ENCODE results near the gene SULT1E1. TPM values are rescaled to one million over a fixed set of nuclear protein-coding genes. Genes with fewer than 3 reads are reported as not detected.
A peak's percentile ranks its signal among the peaks of the same experiment; 100 is the strongest.

The SULT1E1 gene
- polyA plus RNA-seq, 1 donor (not counting 4 experiments of a cell fraction or from before 2014, with no cell fraction given): 4.6 TPM

- Histone ChIP-seq H3K9ac (ENCODE audit: control insufficient read depth, extremely low read depth, insufficient read depth, low read length) (peak overlapping the region; percentile 15), H3K27me3 (ENCODE audit: control insufficient read depth, extremely low read depth, insufficient read depth, low read length) (no peaks in the 10 kb centered on the region), H3K27ac (ENCODE audit: control insufficient read depth, insufficient read depth, low read length) (peak overlapping the region; percentile 65), H3K36me3 (ENCODE audit: control insufficient read depth in 2 of 2, extremely low read depth in 1 of 2, insufficient read depth in 2 of 2, low read length in 2 of 2) (no peaks in the 10 kb centered on the region), H3K9me1 (ENCODE audit: control insufficient read depth, extremely low read depth, insufficient read depth, low read length) (no peaks in the 10 kb centered on the region), H3K4me3 (ENCODE audit: control insufficient read depth in 2 of 3, extremely low read depth in 1 of 3, insufficient read depth in 2 of 3, low read depth in 1 of 3, low read length in 3 of 3) (peak overlapping the region in 2 of 3 experiments; percentile 28 to 72), H4K20me1 (ENCODE audit: control insufficient read depth, extremely low read depth, insufficient read depth, low read length) (no peaks in the 10 kb centered on the region), H3K79me2 (ENCODE audit: control insufficient read depth, insufficient read depth, low read length) (no peaks in the 10 kb centered on the region), H3K4me1 (ENCODE audit: control insufficient read depth, extremely low read depth, insufficient read depth, low read length) (peaks cover 21% of the 10 kb centered on the region), H3K4me2 (ENCODE audit: control insufficient read depth, extremely low read depth, insufficient read depth, low read depth, low read length) (peak overlapping the region; percentile 85), H3K9me3 (ENCODE audit: control insufficient read depth, low read depth, low read length) (no peaks in the 10 kb centered on the region), H2AFZ (ENCODE audit: control insufficient read depth, low read length) (no peak overlapping the region)
- FAIRE-seq (no peak), DNase-seq (ENCODE audit: low read depth, low spot score) (no peak)
- dilution Hi-C loops (cut with MboI; ENCODE audit: extremely low pct_ligation_motif_present, low sequenced_read_pairs): no loop called here
- TF ChIP-seq CTCF (optimal IDR thresholded peaks at IDR 0.05 in 1 of 3, IDR thresholded peaks at IDR 0.05 in 1 of 3, conservative IDR thresholded peaks at IDR 0.05 in 1 of 3; ENCODE audit: extremely low read depth in 1 of 3, insufficient read depth in 2 of 3, low read length in 3 of 3): no peak
- no peak for TF ChIP-seq EZH2 (IDR thresholded peaks at IDR 0.05; ENCODE audit: low read length)
Observed at GRCh38 chr4:69859140-69859685, 732 bp downstream of the SULT1E1 start.

GRCh38 chr4:69858690-69859089 lies 1.3 kb downstream of the SULT1E1 start:
- no peaks in the 10 kb centered on the region for H3K27me3 ChIP-seq (ENCODE audit: control insufficient read depth, extremely low read depth, insufficient read depth, low read length)
- H3K9ac ChIP-seq (ENCODE audit: control insufficient read depth, extremely low read depth, insufficient read depth, low read length): peak overlapping the region; percentile 57
- FAIRE-seq (peak; percentile 85), DNase-seq (ENCODE audit: low read depth, low spot score) (peak; percentile 53)
- H3K4me2 ChIP-seq (ENCODE audit: control insufficient read depth, extremely low read depth, insufficient read depth, low read depth, low read length): peak overlapping the region; percentile 85
- no peak overlapping the region for H2AFZ ChIP-seq (ENCODE audit: control insufficient read depth, low read length)
- H3K4me1 ChIP-seq (ENCODE audit: control insufficient read depth, extremely low read depth, insufficient read depth, low read length): peaks cover 21% of the 10 kb centered on the region
- no peaks in the 10 kb centered on the region for H3K79me2 ChIP-seq (ENCODE audit: control insufficient read depth, insufficient read depth, low read length)
- TF ChIP-seq EZH2 (IDR thresholded peaks at IDR 0.05; ENCODE audit: low read length) (no peak), CTCF (optimal IDR thresholded peaks at IDR 0.05 in 1 of 3, IDR thresholded peaks at IDR 0.05 in 1 of 3, conservative IDR thresholded peaks at IDR 0.05 in 1 of 3; ENCODE audit: extremely low read depth in 1 of 3, insufficient read depth in 2 of 3, low read length in 3 of 3) (no peak)
- dilution Hi-C loops (cut with MboI; ENCODE audit: extremely low pct_ligation_motif_present, low sequenced_read_pairs): no loop called here
- peak overlapping the region; percentile 16 to 72 (median 24) for H3K4me3 ChIP-seq (ENCODE audit: control insufficient read depth in 2 of 3, extremely low read depth in 1 of 3, insufficient read depth in 2 of 3, low read depth in 1 of 3, low read length in 3 of 3)
- H3K36me3 ChIP-seq (ENCODE audit: control insufficient read depth in 2 of 2, extremely low read depth in 1 of 2, insufficient read depth in 2 of 2, low read length in 2 of 2): no peaks in the 10 kb centered on the region
- no peaks in the 10 kb centered on the region for H3K9me1 ChIP-seq (ENCODE audit: control insufficient read depth, extremely low read depth, insufficient read depth, low read length)
- no peaks in the 10 kb centered on the region for H3K9me3 ChIP-seq (ENCODE audit: control insufficient read depth, low read depth, low read length)
- peak overlapping the region; percentile 65 for H3K27ac ChIP-seq (ENCODE audit: control insufficient read depth, insufficient read depth, low read length)
- no peaks in the 10 kb centered on the region for H4K20me1 ChIP-seq (ENCODE audit: control insufficient read depth, extremely low read depth, insufficient read depth, low read length)

Data from keratinocyte (primary cell).